ENCODE measurements around the gene CCDC188.

Gene CCDC188

GRCh38 chr22:20116376-20116950, 34.4 kb downstream of the CCDC188 start:
- DNase-seq, result no peak

DNA sequence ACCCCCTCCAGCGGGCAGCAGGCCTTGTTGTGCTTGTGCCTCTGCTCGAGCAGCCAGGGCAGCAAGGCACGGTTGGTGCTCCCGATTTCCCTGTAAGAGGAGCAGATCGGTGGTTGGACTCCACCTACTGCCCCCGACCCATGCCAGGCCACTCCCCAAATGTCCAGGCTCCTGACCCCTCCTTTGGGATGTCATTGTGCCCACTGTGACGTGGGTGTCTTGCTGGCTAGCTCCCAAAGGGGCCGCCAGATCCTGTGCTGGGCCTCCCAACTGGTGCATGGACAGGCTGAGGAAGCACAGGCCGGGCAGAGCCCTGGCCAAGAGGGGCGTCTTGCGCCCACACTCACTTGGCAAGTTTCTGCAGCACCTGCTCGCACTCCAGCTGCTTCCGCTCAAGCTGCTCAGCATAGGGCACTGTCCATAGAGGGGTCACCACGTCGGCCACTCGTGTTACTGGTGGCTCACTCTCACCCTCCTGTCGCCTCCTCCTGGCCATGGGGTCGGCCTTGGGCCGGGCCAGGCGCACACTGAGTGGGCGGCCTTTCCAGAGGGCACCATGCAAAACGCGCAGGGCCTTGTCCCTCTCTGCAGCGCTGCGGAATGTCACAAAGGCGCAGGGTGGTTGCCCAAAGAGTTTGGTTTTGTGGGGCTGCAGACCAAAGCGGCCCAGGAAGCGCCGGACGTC, 35.0 kb downstream of the CCDC188 start, which contains the start of gene RANBP1:
RANBP1 (plus strand) TSS at position 414 of the 685 bp plus-strand sequence; CDS start at position 495, 81 bp downstream.
- no peak for DNase-seq

GRCh38 chr22:20114506-20115475, 36.1 kb downstream of the CCDC188 start:
- DNase-seq, result no peak

DNA sequence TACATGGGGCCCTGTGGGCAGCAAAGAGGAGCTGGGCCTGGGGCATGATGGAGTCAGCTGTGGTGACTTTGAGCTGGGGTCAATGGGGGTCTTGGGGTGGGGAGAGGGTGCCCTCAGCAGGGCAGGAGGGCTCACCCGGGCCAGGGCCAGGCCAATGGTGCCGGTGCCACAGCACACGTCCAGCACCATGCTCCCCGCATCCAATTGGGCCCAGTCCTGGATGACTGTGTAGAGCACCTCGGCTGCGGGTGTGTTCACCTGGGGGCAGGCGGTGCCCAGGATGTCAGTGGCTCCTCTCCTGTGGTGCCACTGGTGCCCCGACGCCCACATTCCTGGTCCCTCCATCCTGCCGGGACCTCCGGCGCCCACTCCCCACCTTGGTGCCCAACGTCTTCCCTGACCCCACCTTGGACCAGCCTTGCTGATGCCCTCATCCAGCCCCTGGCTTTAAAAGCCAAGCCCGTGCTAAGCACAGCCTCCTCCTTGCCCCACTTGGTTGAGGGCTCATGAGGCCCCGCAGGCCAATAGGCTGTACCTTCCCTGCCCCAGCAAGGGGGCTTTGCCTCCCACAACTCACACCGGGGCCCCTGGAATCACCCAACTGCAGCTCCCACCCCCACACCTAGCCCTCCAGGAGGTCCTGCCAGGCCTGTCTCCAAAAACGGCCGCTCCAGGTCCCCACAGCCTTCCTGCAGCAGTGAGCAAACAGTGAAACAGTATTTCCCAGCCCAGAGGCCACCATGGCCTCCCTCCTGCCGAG, 37.1 kb downstream of the CCDC188 start:
- DNase-seq, result no peak

DNA sequence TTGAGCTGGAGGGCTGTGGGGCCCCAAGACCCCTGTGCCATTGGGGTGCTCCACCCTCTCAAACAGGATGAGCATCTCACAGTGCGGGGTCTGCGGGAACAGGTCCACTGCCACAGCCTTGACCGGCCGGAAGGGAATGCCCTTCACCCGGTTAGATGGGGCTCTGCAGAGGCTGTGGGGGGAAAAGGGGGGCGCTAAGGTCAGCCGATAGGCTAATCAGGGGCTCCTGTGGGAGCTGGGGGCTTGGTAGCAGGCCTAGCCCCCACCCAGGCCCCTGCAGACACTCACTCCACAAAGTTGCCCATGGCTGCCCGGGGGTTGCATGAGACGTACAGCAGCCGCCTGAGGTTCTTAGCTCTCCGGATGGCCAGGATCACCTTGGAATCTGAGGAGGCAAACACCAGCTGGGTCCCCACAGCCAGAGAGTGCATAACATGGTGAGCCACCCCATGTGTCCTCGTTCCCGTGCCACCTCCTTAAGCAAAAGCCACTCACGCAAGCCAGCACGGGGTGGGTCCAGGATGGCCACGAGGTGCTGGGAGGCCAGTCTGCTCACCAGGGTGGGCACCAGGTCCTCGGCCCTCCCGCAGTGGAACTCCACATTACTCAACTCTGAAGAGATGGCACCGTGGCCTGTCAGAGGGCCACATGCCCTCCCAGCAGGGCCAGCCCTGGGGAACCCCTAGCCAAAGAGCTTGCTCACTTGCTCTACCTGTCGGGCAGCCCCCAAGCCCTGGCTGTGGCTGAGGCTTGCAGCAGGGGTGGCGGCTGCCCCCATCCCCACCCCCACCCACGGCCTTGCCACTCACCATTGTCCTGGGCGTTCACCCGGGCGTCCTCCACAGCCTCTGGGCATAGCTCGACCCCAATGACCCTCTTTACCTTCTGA, 38.0 kb downstream of the CCDC188 start:
- no peak for DNase-seq

GRCh38 chr22:20111689-20112622, 38.9 kb downstream of the CCDC188 start:
- DNase-seq, result no peak

GRCh38 chr22:20111045-20111688, 39.7 kb downstream of the CCDC188 start:
- DNase-seq, result no peak

- DNase-seq, result no peak
Measured at GRCh38 chr22:20110359-20110985, 40.4 kb downstream of the CCDC188 start.

DNA sequence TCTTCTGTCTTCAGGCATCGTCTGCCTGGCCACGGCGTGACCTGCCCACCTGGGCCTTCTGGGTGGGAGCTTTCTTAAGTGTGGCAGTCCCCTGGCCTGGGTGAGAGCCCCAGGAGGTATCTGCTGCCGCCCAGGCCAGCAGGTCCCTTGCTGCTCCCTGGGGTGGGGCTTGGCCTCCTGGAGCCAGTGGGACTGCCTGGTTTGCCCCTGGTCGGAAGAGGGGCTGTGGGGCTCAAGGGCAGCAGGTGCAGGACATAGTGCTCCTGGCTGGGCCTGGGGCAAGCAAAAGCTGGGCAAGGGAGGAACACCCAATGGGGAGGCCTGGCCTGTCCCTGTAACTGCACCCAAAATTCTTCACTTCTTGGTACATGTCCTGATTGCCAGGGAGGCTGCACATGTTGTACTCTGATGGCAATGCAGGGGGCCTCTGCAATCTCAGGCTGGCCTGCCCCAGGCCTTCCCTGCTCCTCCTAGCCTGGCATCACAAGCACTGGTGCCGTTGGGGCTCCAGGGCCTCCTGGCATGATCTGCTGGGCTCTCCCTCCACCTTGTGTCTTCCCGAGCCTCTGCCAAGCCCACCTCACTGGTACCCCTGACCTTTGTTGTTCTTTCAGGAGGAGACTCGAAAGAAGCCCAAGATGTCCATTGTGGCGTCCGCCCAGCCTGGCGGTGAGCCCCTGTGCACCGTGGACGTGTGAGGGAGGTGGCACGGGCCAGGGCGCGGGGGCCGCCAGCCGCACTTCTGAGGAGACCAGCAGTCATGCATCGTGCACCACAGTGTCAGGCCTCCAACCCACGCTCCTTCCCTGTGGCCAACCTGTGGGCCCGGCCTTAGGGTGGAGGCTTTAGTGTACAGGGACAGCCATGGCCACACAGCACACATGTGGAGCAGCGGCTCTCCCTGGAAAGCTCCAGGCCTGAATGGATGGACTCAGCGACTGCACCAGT, 41.2 kb downstream of the CCDC188 start:
- no peak for DNase-seq

DNA sequence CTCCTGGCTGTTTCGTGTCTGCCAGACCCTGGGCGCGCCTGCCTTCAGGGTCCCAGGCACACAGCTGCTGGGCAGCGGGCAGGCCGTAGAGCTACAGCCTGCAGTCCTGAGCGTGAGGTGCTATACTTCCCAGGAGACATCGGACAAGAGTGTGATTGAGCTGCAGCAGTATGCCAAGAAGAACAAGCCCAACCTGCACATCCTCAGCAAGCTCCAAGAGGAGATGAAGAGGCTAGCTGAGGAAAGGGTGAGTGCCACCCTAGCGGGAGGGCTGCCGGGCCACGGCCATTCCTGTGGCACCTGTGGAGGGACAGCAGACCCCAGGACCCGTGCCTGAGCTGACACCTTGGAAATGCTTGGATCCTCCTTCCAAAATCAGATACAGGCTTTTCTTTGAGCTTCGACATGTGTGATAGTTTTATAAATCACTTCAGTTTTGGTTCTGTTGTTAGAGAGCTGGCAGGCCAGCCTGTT, 42.1 kb downstream of the CCDC188 start:
- DNase-seq, result no peak

DNA sequence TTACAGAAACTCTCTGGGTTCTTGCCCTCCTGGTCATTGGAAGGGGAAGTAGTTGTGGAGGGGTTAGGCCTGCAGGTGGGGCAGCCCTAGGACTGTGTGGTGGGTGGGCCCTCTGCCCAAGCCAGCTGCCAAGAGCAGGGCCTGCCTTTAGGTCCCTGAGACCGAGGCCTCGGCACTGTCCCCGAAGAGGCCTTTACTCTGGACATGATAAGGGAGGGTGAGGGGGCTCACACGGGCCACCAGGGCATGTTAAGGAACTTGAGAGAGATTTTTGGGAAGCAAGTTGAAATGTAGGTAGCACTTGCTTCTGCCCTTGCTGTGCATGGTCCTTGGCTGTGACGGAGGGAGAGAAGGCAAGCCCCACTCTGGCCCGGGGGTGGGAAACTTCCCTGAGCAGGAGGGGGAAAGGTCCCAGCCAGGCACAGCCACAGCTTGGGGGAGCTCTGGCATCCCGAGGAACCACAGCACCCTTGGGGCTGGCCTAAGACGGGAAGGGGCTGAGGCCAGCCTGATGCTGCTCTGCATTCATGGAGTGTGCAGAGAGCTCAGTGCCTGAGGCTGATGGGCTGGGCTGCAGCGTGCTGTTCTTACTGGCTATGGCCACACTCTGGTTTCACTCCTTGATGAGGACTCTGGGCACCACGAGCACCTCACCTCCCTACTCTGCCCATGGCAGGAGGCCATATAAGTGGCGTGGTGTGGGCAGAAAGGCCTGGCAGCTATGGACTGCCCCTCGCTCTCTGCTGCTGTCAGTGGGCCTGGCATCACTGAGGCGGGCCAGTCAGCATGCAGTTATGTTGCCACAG, 42.7 kb downstream of the CCDC188 start:
- DNase-seq, result no peak

DNA sequence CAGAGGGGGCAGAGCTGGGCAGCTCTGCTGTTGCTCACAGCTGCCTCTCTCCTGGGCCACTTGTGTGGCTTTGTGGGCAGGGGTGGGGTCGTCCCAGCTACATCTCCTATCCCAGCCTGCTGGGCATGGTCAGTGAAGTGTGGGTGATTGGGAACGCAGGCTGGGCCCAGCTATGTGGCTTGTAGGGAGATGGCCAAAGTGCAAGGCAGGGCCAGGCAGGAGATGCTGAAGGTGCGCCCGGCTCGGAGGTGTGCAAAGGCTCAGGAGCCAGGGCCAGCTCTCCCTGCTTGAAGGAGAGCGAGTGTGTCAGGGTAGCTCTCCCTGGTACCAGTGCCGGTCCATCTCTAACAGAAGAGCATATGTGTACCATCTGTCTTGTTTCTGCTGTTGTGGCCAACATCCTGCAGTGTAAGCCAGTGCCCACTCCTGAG, 43.4 kb downstream of the CCDC188 start:
- no peak for DNase-seq

GRCh38 chr22:20106849-20107237, 44.0 kb downstream of the CCDC188 start:
- no peak for DNase-seq

GRCh38 chr22:20106205-20106848, 44.5 kb downstream of the CCDC188 start:
- DNase-seq, result no peak

DNA sequence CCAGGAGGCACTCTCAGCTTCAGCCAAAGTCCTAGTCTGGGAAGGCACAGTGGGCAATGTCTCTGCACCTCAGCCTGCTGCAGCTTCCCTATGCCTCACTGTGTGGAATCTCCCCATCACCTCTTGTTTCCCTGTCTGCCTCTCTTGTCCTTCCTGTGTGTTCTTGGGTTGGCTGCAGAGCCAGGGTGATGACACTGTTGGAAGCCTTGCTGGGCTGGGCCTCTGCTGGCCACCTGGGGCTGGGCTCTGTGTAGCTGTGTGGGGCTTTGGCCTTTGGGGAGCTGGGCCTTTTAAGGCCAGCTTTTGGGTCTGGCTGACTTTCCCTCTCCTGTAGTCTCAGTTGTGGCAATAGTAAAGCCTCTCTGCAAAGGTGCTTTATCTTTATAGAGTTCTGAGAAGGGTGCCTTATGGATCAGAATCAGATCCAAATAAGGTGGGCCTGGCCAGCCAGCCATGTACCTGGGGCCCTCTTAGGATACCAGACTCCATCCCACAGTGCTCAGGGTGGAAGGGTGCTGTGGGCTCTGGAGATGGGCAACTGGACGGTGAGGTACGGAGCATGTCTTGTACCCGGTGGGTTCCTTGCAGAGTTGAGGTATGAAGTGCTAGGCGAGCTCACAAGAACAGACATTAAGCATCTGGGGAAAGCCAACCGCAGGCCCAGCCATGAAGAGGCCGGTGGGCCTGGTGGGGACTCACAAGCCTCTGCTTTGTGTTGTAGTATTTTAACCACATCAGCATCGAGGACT, 45.2 kb downstream of the CCDC188 start:
- no peak for DNase-seq

- no peak for DNase-seq
Measured at GRCh38 chr22:20102203-20102780, 48.6 kb downstream of the CCDC188 start.
